ENCODE results near the gene LAMB1. TPM values are rescaled to one million over a fixed set of nuclear protein-coding genes. Genes with fewer than 3 reads are reported as not detected.

Gene LAMB1
- total and polyA plus RNA-seq, 4 donors: 32.3 to 237 (median 158) TPM

DNA sequence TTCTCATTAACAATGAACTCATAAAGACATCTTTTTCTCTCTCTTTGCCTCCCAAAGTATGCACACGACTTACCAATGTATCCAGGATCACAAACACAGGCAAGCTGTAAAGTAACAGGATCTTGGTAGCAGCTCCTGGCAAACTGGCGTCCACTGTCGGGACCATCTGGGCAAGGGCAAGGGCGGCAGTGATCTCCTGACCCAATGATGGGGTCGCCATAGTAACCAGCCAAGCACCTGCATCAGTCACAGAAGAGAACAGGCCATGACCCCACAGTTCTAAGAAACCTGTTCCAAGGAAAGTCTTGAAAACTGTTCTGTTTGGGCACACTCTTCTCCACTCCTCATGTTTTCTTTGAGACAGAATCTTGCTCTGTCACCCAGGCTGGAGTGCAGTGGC lies 47.6 kb downstream of the LAMB1 start:
- Histone ChIP-seq H3K4me1 (ENCODE audit: control insufficient read depth in 1 of 2, insufficient read depth in 2 of 2, low read length in 2 of 2) (peaks cover 0 to 12% of the 10 kb centered on the region in 2 donors), H3K9me3 (ENCODE audit: control insufficient read depth, low read length) (no peaks in the 10 kb centered on the region), H3K4me3 (ENCODE audit: low read length in 2 of 2) (no peak overlapping the region), H3K27me3 (ENCODE audit: control insufficient read depth in 1 of 2, insufficient read depth in 2 of 2, low read length in 1 of 2) (no peaks in the 10 kb centered on the region), H3K27ac (ENCODE audit: low read depth in 1 of 2, low read length in 2 of 2) (no peak overlapping the region), H3K36me3 (ENCODE audit: control insufficient read depth in 1 of 2, insufficient read depth in 2 of 2, low read length in 1 of 2) (no peaks in the 10 kb centered on the region)
- WGBS, 2 donors: 89 to 90% methylated on average over 5 of the region's 5 CpGs
- DNase-seq (no peak), ATAC-seq (ENCODE audit: low FRiP score) (no peak)
- intact Hi-C loops (cut with DNase I): loop anchor here in 1 of 2 donors (5.0 kb wide), 1 partner anchor 47 kb away; the partner anchor contains the start of gene LAMB1

DNA sequence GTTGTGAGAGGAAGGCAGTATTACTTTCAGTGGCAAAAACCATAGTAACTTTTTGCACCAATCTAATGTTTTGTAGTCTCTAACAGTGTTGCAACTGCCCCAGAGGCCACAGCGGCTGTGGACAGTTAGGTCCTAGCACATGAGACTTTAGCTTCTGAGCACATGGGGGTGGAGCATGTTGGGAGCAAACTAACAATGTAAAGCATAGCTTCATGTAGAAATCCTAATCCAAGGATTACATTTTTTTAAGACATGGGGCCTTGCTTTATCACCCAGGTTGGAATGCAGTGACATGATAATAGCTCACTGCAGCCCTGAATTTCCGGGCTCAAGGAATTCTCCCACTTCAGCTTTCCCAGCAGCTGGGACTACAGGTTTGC lies 49.0 kb downstream of the LAMB1 start:
- no peak overlapping the region for H3K4me3 ChIP-seq (ENCODE audit: low read length in 2 of 2)
- intact Hi-C loops (cut with DNase I): no loop called here
- ATAC-seq (ENCODE audit: low FRiP score): no peak
- DNase-seq: no peak
- no peak overlapping the region for H3K27ac ChIP-seq (ENCODE audit: low read depth in 1 of 2, low read length in 2 of 2)
- no peaks in the 10 kb centered on the region for H3K27me3 ChIP-seq (ENCODE audit: control insufficient read depth in 1 of 2, insufficient read depth in 2 of 2, low read length in 1 of 2)
- WGBS, 2 donors: 88 to 92% methylated on average over 2 of the region's 2 CpGs
- no peaks in the 10 kb centered on the region for H3K36me3 ChIP-seq (ENCODE audit: control insufficient read depth in 1 of 2, insufficient read depth in 2 of 2, low read length in 1 of 2)
- no peaks in the 10 kb centered on the region for H3K9me3 ChIP-seq (ENCODE audit: control insufficient read depth, low read length)
- H3K4me1 ChIP-seq (ENCODE audit: control insufficient read depth in 1 of 2, insufficient read depth in 2 of 2, low read length in 2 of 2): peaks cover 0 to 12% of the 10 kb centered on the region in 2 donors

DNA sequence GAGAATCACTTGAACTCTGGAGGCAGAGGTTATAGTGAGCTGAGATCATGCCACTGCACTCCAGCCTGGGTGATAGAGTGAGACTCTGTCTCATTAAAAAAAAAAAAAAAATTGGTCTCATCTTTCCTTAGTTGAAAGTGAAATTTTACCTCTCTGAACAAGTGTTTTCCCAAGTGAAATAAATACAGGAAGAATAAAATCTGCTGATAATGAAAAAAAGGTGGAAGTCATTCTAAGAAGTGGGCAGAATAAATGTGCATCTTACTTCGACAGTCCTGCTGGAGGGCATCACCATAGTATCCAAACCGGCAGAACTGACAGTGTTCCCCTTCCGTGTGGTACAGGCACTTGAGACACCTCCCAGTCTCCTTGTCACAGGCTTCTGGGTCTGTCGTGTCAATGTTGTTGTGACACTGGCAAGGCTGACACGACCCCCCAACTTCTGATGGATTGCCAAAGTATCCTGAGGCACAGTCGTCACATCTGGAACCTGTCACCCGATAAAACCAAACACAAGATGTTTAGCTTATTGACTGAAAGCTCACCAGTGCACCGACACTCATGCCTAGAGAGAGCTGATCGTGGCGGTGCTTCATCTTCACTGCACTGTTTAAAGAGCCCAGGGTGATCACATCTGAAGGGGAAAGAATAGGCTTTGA lies 49.6 kb downstream of the LAMB1 start:
- ATAC-seq (ENCODE audit: low FRiP score) (no peak), DNase-seq (no peak)
- intact Hi-C loops (cut with DNase I): no loop called here
- Histone ChIP-seq H3K4me3 (ENCODE audit: low read length in 2 of 2) (no peak overlapping the region), H3K27ac (ENCODE audit: low read depth in 1 of 2, low read length in 2 of 2) (no peak overlapping the region), H3K4me1 (ENCODE audit: control insufficient read depth in 1 of 2, insufficient read depth in 2 of 2, low read length in 2 of 2) (peaks cover 0 to 12% of the 10 kb centered on the region in 2 donors), H3K27me3 (ENCODE audit: control insufficient read depth in 1 of 2, insufficient read depth in 2 of 2, low read length in 1 of 2) (no peaks in the 10 kb centered on the region), H3K9me3 (ENCODE audit: control insufficient read depth, low read length) (no peaks in the 10 kb centered on the region), H3K36me3 (ENCODE audit: control insufficient read depth in 1 of 2, insufficient read depth in 2 of 2, low read length in 1 of 2) (no peaks in the 10 kb centered on the region)
- 67 to 73% methylated on average over 10 of the region's 10 CpGs for WGBS, 2 donors

DNA sequence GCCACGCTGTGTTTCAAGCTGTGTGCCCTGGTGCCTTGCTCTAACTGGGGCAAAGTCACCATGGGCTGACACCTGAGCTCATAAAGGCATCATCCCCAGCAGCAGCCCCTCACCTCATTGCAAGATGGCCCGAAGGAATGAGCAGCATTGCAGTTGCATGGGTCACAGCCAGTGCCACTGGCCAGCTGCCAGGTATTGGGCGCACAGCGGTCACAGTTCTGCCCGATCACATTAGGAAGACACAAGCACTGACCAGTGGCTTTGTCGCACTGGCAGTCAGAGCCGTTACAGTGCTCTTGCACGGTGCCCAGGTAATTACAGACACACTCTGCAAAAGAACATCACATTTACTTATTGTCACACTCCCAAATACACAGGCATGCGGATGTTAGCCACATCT lies 51.1 kb downstream of the LAMB1 start:
- 83% methylated on average over 9 of the region's 9 CpGs for WGBS, 2 donors
- H3K27me3 ChIP-seq (ENCODE audit: control insufficient read depth in 1 of 2, insufficient read depth in 2 of 2, low read length in 1 of 2): no peaks in the 10 kb centered on the region
- no peak overlapping the region for H3K4me3 ChIP-seq (ENCODE audit: low read length in 2 of 2)
- H3K36me3 ChIP-seq (ENCODE audit: control insufficient read depth in 1 of 2, insufficient read depth in 2 of 2, low read length in 1 of 2): no peaks in the 10 kb centered on the region
- H3K4me1 ChIP-seq (ENCODE audit: control insufficient read depth in 1 of 2, insufficient read depth in 2 of 2, low read length in 2 of 2): peaks cover 0 to 6% of the 10 kb centered on the region in 2 donors
- ATAC-seq (ENCODE audit: low FRiP score): no peak
- no peaks in the 10 kb centered on the region for H3K9me3 ChIP-seq (ENCODE audit: control insufficient read depth, low read length)
- intact Hi-C loops (cut with DNase I): no loop called here
- DNase-seq: no peak
- H3K27ac ChIP-seq (ENCODE audit: low read depth in 1 of 2, low read length in 2 of 2): no peak overlapping the region

DNA sequence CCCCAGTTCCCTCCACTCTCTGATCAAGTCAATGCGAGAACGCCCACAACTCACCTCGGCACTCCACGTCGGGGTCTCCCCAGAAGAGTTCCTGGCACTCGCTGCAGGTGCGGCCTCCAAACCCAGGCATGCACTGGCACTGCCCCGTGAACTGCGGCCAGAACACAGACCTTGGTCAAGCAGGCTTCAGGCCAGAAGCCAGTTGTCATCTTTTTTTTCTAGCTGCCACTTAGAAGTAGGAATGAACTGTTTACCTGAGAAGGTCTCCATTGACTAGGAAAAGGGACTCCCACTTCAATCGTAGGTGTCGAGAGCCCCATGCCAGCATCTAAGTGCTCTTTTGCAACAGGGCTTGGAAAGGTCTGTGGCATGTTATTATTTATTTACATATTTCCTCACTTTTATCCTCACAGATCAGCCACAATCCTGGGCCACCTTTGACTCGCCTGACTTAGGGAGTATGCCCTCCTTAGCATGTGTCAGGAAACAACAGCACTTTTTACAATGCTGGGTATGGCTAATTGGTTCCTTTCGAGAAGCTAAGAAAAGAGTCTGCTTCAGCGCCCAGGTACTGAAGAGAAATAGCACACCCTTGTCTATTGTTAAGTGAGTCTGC lies 51.7 kb downstream of the LAMB1 start:
- Histone ChIP-seq H3K27me3 (ENCODE audit: control insufficient read depth in 1 of 2, insufficient read depth in 2 of 2, low read length in 1 of 2) (no peaks in the 10 kb centered on the region), H3K4me1 (ENCODE audit: control insufficient read depth in 1 of 2, insufficient read depth in 2 of 2, low read length in 2 of 2) (peaks cover 2 to 6% of the 10 kb centered on the region in 2 donors), H3K4me3 (ENCODE audit: low read length in 2 of 2) (no peak overlapping the region), H3K36me3 (ENCODE audit: control insufficient read depth in 1 of 2, insufficient read depth in 2 of 2, low read length in 1 of 2) (no peaks in the 10 kb centered on the region), H3K27ac (ENCODE audit: low read depth in 1 of 2, low read length in 2 of 2) (no peak overlapping the region), H3K9me3 (ENCODE audit: control insufficient read depth, low read length) (no peaks in the 10 kb centered on the region)
- intact Hi-C loops (cut with DNase I): no loop called here
- 87 to 88% methylated on average over 14 of the region's 14 CpGs for WGBS, 2 donors
- no peak for DNase-seq
- ATAC-seq (ENCODE audit: low FRiP score): no peak

DNA sequence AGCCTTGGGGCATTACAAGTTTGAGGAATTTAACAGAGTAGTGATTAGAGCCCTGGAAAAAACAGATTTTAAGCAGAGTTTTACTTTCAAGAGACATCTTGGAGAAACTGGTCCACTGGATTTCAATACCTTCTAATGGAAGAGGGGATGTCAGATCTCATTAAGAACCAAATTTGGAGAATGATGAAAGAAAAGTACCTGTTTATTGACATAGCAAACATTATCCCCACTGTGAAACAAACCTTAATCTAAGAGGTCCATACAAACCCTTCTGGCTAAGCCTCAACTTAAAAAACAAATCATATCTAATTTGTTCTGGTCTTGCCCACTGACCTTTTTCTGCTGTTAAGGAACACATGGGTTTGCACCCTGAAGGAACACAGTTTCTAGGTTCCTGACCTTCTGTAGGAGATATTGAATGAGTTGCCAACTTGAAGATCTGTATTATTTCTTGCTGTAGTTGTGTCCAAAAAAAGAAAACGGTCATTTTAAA lies 53.5 kb downstream of the LAMB1 start:
- ATAC-seq (ENCODE audit: low FRiP score) (no peak), DNase-seq (no peak)
- H3K4me1 ChIP-seq (ENCODE audit: control insufficient read depth in 1 of 2, insufficient read depth in 2 of 2, low read length in 2 of 2): peaks cover 2 to 6% of the 10 kb centered on the region in 2 donors
- intact Hi-C loops (cut with DNase I): no loop called here
- no peak overlapping the region for H3K4me3 ChIP-seq (ENCODE audit: low read length in 2 of 2)
- peak overlapping the region; percentile 66 to 88 for H3K27ac ChIP-seq (ENCODE audit: low read depth in 1 of 2, low read length in 2 of 2)
- H3K9me3 ChIP-seq (ENCODE audit: control insufficient read depth, low read length): no peaks in the 10 kb centered on the region
- no peaks in the 10 kb centered on the region for H3K36me3 ChIP-seq (ENCODE audit: control insufficient read depth in 1 of 2, insufficient read depth in 2 of 2, low read length in 1 of 2)
- WGBS, 2 donors: 26 to 51% methylated on average over 1 of the region's 1 CpG
- H3K27me3 ChIP-seq (ENCODE audit: control insufficient read depth in 1 of 2, insufficient read depth in 2 of 2, low read length in 1 of 2): no peaks in the 10 kb centered on the region

DNA sequence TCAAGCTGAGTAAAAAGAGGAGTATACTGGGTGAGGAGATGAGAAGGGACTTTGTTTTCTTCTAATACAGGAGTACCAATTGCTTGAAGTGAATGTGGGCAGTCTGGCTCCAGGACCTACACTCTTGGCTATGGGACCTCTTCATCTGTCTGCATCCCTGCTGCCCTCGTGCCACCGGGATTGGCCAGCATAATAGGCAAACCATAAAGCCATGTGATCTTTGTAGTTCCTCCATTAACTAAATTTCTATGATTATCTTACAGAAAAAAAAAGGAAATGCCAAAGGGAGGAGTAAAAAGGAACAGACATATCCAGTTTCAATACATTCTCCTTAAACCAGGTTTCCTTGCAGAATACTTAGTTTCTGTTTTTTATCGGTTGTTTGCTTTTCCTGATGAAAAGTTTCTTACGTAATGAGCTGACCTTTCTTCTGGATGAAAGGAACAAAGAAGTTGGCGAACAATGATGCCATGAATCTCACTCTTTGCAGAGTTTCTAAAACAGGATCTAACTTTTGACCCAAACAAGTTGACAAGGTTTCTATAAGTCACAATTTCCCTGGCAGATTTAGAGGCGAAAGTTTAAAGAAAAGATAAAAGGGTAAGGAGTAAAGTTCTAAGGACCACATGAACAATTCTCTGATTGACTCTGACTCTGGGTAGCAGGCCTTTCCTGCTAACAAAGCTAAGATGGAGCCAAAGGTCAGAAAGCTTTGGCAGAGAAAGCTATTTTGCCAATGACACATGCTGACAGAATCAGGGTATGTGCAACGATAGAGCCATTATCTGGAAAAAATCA lies 54.1 kb downstream of the LAMB1 start:
- WGBS, 2 donors: 26 to 39% methylated on average over 7 of the region's 7 CpGs
- no peak for DNase-seq
- Histone ChIP-seq H3K4me3 (ENCODE audit: low read length in 2 of 2) (no peak overlapping the region), H3K36me3 (ENCODE audit: control insufficient read depth in 1 of 2, insufficient read depth in 2 of 2, low read length in 1 of 2) (no peaks in the 10 kb centered on the region), H3K27me3 (ENCODE audit: control insufficient read depth in 1 of 2, insufficient read depth in 2 of 2, low read length in 1 of 2) (no peaks in the 10 kb centered on the region), H3K4me1 (ENCODE audit: control insufficient read depth in 1 of 2, insufficient read depth in 2 of 2, low read length in 2 of 2) (peaks cover 2 to 6% of the 10 kb centered on the region in 2 donors), H3K27ac (ENCODE audit: low read depth in 1 of 2, low read length in 2 of 2) (peak overlapping the region; percentile 66 to 88), H3K9me3 (ENCODE audit: control insufficient read depth, low read length) (no peaks in the 10 kb centered on the region)
- intact Hi-C loops (cut with DNase I): no loop called here
- peak; percentile 42 for ATAC-seq (ENCODE audit: low FRiP score)

DNA sequence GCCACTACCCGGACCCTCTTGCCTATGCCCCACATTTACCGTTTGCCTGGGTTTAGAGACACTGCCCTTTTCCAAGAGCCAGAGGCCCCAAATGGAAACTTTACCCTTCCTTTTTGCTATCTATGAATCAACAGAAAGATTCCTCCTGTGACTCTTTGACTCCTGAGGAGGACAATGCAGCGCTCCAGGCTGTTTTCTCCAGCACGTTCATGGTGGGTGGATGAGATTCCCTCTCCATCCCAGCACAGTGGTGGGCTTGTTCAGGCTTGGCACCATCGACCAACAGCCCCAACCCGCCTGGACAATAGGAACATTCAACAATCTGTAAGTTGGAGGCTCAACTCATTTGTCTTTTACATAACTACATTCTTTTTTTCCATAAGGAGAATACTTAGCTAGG lies 56.1 kb downstream of the LAMB1 start:
- Histone ChIP-seq H3K4me3 (ENCODE audit: low read length in 2 of 2) (no peak overlapping the region), H3K4me1 (ENCODE audit: control insufficient read depth in 1 of 2, insufficient read depth in 2 of 2, low read length in 2 of 2) (peaks cover 0 to 2% of the 10 kb centered on the region in 2 donors), H3K36me3 (ENCODE audit: control insufficient read depth in 1 of 2, insufficient read depth in 2 of 2, low read length in 1 of 2) (no peaks in the 10 kb centered on the region), H3K27me3 (ENCODE audit: control insufficient read depth in 1 of 2, insufficient read depth in 2 of 2, low read length in 1 of 2) (no peaks in the 10 kb centered on the region), H3K9me3 (ENCODE audit: control insufficient read depth, low read length) (no peaks in the 10 kb centered on the region), H3K27ac (ENCODE audit: low read depth in 1 of 2, low read length in 2 of 2) (peak overlapping the region in 1 of 2 donors; percentile 56)
- DNase-seq (no peak), ATAC-seq (ENCODE audit: low FRiP score) (no peak)
- intact Hi-C loops (cut with DNase I): no loop called here
- 78 to 81% methylated on average over 6 of the region's 6 CpGs for WGBS, 2 donors

Measured in aorta (tissue), 5 donors.